Skin epidermis (tissue), 12 donors: ENCODE data around the gene UBAC2.

Experiments used
- H3K27ac ChIP-seq, 21 experiments: fragments of 200-600 bp; sonication (generic) in 11 of 21; one replicate each; pipeline ENCODE4 v1.5.0; 2020; ENCODE audit warnings: mild to moderate bottlenecking in 3 of 21, inconsistent platforms in 2 of 21, moderate library complexity in 2 of 21
- H3K4me3 ChIP-seq, 7 experiments: fragments of 200-600 bp; sonication (generic) in 2 of 7; one replicate each; pipeline ENCODE4 v1.5.0; 2020; ENCODE audit warnings: inconsistent platforms in 2 of 7, mild to moderate bottlenecking in 2 of 7, moderate library complexity in 1 of 7

Gene UBAC2, protein sequence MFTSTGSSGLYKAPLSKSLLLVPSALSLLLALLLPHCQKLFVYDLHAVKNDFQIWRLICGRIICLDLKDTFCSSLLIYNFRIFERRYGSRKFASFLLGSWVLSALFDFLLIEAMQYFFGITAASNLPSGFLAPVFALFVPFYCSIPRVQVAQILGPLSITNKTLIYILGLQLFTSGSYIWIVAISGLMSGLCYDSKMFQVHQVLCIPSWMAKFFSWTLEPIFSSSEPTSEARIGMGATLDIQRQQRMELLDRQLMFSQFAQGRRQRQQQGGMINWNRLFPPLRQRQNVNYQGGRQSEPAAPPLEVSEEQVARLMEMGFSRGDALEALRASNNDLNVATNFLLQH

DNA sequence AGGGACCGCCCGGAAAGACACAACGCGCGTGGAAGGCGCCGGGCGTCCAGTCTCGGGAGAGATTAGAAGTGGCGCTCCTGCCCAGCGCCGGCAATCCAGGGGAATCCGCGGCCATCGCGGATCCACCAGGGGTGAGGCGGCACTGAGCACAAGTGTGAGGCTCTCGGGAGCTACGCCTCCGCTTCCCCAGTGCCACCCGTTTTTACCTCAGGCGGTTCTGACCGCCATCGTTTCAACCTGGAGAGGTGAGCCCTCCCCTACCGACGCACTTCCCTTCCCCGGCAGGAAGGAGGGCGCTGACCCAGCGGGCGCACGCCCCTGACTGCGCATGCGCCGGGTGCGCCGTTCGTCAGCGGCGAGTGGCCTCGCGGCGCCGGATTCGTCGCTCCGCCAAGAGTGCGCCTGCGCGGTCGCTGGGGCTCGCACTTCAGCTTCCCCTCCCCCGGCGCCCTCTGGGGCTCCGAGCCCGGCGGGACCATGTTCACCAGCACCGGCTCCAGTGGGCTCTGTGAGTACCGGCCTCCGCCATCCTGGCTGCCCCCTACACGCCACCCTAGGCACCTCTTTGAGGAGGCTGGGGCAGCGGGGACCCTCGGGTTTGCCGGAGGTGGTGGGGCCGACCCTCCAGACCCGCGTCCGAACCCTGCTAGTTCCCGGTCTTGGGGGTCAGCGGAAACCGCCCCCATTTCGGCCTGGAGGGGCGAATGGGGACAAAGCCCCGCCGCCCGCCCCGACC is at the start of gene UBAC2:
TSS of gene UBAC2 (plus strand) at position 423 of the 736 bp plus-strand sequence. CDS start at position 478, 55 bp downstream.
- peak within 1 kb of the TSS; percentile 71 to 99 (median 85) for H3K4me3 ChIP-seq
- H3K27ac ChIP-seq: peak within 1 kb of the TSS; percentile 91 to 100 (median 97)

DNA sequence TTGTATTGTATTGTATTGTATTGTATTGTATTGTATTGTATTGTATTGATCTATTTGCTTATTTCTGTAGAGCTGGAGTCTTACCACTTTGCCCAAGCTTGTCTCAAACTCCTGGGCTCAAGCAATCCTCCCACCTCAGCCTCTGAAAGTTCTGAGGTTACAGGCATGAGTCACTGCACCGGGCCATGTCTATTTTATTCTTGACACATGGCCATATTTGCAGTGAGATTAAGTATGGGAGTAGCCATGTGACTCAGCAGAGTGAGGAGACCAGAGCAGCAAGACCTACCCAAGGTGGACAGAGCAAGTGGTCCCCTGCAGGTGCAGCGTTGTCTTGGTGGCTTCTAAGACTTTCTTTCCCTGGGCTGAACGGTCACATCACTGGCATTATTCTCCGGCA is 49.1 kb upstream of the UBAC2 start:
- no peak overlapping the region for H3K4me3 ChIP-seq
- peak overlapping the region in 6 of 21 experiments; percentile 5 to 52 (median 36) for H3K27ac ChIP-seq

DNA sequence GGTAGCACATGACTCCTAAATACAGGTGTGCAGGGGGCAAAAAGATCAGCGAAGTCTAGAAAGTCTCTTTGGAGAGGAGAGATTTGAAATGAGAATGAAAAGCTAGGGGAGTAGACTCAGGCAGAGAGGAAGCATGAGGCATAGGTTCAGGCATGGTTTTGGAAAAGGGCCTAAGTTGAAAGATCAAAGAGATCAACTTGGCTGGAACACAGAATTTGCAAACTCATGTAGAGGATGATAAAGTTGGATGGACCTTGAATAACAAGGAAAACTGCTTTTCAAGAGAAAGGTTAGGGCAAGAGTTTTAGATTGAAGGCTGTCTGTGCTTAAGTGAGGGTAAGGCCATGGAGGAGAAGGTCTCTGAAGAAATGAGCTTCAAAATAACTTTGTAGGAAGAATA is 47.4 kb upstream of the UBAC2 start:
- H3K27ac ChIP-seq: no peak overlapping the region
- H3K4me3 ChIP-seq: no peak overlapping the region

DNA sequence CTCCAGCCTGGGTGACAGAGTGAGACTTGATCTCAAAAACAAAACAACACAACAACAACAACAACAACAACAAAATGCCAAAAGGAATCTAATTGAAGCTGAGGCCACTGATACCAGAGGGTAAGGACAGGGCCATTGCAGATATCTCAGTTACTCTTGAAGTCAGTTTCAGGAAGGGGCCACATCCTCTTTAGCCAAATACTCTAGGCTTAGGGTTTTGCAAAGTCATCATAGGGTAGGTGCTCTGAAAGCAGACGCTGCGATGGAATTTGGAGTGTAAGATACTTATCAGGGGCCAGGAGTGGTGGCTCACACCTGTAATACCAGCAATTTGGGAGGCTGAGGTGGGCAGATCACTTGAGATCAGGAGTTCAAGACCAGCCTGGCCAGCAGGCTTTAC is 46.6 kb upstream of the UBAC2 start:
- Histone ChIP-seq H3K27ac (no peak overlapping the region), H3K4me3 (no peak overlapping the region)

DNA sequence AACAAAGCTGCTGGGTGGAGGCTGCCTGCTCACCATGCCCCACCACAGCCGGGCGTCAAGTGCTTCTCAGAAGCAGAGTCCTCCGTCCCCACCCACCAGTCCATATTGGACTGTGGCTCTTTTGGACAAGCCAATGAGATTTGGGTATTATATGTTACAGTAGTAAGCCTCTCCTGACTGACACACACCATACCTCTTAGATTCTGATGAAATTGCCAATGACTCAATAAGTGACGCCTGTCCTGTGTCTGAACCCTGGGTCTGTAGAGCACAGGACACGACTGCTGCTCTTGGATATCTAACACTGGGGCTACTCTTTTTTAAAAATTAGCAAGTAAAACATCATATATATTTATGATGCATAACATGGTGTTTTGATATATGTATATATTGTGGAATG is 44.8 kb upstream of the UBAC2 start:
- H3K4me3 ChIP-seq: no peak overlapping the region
- no peak overlapping the region for H3K27ac ChIP-seq

DNA sequence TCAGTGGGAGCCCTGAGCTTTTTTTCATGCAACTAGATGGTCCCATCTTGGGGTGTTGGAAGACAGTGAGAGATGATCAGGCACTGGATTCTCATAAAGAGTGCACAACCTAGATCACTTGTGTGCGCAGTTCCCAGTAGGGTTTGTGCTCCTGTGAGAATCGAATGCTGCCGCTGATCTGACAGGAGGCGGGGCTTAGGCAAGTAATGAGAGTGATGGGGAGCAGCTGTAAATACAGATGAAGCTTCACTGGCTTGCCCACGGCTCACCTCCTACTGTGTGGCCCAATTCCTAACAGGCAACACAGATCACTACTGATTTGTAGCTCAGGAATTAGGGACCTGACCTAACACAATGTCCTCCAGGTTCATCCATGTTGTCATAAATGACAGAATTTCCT is 43.6 kb upstream of the UBAC2 start:
- no peak overlapping the region for H3K4me3 ChIP-seq
- no peak overlapping the region for H3K27ac ChIP-seq

DNA sequence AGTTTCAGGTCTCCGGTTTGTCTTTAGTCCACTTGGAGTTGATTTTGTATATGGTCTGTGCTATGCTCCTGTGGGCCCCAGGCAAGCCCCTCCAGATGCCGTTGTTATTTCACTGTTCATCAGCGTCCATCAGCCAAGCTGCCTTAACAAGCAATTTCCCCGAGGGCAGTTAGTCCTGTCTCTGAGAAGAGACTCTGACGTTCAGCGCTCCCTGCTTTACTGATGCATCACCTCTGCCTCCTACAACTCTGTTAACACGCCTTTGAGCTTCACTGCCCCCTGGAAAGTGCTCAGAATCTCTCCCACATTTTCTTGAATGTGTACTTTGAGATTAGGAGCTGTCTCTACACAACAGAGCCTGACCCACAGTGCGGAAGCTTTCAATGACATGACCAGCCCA is 41.8 kb upstream of the UBAC2 start:
- Histone ChIP-seq H3K4me3 (no peak overlapping the region), H3K27ac (no peak overlapping the region)

DNA sequence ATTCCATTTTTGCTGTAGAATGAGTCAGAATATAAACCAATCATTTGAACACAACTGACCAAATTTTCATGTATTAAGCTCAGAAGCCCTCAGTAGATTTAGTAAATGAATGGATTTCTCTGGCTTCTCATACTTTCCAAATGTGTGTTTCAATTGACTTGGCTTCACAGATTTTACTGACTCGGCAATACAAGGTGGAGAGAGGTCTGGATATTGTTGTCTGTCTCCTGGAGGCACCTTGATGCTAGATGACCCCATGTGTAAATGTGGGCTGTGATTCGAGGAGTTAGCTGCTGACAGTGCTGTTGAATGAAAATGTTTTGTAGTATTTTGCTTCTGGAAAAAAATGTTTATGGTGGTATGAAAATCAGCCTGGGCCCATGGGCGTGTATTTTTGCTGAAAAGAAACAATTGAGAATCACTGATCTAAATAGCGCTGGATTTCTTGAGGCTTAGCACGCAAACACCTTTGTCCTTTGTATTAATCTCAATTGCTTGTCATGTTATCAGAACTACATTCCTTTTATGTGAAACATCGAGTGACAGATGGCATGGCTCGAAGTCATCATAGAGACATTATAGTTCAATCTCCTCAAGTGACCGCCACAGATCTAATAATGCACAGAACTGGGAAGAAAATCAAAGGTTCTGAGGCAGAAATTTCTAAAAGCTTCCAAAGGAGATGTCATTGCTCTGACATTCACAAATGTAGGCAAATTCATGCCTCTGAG is 41.2 kb upstream of the UBAC2 start:
- H3K4me3 ChIP-seq: no peak overlapping the region
- H3K27ac ChIP-seq: no peak overlapping the region

DNA sequence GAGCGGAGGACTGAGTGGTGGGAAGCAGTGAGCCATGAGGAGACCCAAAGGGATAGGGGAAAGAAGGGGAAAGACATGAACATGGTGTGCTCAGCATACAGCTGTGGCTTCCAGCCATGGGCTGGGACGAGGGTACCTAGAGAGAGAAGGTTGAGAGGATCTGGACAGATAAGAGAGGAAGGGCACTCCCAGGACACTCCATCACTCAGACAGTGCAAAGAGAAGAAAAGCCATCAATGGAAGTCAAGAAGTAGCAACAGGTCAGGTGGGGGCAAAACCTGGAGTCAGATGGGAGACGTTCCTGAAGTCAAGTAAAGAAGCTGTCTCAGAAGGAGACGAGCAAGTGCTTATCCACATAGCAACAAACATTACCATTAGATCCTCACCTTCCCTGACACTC is 40.2 kb upstream of the UBAC2 start:
- Histone ChIP-seq H3K27ac (no peak overlapping the region), H3K4me3 (no peak overlapping the region)

DNA sequence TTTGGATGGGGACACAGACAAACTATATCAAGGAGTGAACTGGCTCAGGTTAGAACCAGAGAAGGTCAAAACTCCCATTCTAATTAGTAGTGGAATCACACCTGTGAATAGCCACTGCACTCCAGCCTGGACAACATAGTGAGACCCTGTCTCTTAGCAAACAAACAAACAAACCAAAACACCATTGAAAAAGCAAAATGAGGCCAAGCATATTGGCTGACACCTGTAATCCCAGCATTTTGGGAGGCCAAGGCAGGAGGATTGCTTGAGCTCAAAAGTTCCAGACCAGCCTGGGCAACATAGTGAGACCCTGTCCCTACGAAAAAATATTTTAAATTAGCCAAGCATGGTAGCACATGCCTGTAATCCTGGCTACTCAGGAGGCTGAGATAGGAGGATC is 39.1 kb upstream of the UBAC2 start:
- Histone ChIP-seq H3K27ac (no peak overlapping the region), H3K4me3 (no peak overlapping the region)

DNA sequence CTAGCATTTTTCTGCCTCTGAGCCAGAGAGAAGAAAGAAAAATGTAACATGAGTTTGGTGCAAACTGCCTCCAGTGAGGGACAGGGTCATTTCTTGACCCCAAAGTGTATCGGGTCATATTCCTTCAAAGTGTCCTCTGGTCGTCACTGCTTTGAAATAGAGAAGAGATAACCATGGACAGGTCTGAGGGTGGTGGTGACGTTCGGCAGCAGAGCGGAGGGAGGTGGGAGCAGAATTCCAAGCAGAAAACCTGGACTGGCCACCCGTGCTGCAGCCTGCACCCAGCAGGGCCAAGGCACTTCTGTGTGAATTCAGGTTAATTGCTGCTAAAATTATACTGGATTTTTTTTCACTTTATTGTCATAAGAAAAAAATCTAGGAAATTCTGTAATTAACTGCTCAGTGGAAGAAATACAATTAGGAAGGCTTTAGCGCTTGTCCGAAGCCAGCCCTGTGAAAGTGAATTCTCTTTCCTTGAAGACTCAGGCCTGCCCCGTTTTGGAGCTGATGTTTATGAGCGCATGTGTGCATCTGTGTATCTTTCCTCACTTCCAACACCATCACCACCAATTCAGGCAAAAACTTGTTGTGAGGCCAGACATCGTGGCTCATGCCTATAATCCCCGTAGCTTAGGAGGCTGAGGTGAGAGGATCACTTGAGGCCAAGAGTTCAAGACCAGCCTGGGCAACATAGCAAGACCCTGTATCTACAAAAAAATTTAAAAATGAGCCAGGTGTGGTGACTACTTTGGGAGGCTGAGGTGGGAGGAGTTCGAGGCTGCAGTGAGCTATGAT is 37.9 kb upstream of the UBAC2 start:
- Histone ChIP-seq H3K27ac (no peak overlapping the region), H3K4me3 (no peak overlapping the region)

DNA sequence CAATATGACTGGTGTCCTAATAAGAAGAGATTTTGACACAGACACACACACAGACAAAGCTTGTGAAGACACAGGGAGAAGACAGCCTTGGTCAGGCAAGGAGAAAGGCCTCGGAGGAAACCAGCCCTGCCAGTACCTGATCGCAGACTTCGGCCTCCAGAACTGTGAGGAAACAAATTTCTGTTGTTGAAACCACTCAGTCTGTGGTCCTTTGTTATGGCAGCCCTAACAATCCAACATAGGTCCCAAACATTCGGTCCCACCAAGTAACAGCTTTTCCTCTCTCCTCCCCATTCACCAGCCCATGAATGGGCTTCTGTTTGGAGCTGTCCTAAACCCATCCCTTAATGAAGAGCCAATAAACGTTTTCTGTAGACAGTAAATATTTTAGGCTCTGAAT is 36.4 kb upstream of the UBAC2 start:
- peak overlapping the region in 2 of 21 experiments; percentile 18 to 37 for H3K27ac ChIP-seq

DNA sequence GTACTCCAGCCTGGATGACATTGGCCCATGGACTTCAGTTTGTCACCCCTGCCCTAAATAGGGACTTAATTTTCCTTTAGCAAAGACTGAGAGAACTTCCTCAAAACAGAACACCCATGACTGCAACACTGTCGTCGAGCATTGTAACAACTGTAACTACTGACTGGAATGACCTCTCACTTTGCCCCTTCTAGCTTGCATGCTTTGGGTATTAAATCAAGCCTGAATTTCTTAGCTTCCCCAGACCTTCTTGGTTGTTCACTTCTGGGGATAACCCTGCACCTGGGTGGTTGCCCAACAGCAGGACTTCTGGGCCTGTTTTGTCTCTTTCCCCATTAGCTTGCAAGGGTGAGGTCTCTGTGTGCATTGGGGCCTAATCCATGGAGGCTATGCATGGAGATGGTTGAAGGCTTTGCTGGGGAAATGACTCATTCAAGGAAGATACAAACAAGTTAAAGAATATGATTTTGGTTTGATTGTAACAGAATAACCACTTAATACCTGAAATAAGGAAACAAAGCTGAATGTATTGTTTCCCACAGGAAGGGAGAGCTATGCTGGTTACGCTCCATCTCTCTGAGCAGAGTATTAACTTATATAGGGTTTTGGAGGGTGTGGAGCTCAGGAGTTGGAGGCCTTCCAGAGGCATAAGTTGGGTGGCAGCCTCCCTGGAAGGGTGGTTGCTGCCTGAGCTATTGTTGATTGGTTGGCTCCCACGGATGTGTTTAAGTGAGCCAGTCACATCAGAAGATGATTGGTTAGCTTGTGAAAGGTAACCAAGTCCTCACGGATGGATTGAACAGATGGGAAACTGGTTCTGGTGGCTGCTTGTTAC is 34.7 kb upstream of the UBAC2 start:
- H3K4me3 ChIP-seq: no peak overlapping the region
- no peak overlapping the region for H3K27ac ChIP-seq

More for the DNA sequence above, 36.4 kb upstream of the UBAC2 start:
- H3K4me3 ChIP-seq: no peak overlapping the region

DNA sequence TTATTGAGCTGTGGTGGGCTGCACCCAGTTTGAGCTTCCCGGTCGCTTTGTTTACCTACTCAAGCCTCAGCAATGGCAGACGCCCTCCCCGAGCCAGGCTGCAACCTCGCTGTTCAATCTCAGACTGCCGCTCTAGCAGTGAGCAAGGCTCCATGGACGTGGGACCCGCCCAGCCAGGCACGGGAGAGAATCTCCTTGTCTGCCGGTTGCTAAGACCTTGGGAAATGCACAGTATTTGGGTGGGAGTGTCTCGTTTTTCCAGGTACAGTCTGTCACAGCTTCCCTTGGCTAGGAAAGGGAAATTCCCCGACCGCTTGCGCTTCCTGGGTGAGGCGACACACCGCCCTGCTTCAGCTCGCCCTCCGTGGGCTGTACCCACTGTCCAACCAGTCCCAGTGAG is 27.7 kb upstream of the UBAC2 start:
- Histone ChIP-seq H3K27ac (no peak overlapping the region), H3K4me3 (no peak overlapping the region)

DNA sequence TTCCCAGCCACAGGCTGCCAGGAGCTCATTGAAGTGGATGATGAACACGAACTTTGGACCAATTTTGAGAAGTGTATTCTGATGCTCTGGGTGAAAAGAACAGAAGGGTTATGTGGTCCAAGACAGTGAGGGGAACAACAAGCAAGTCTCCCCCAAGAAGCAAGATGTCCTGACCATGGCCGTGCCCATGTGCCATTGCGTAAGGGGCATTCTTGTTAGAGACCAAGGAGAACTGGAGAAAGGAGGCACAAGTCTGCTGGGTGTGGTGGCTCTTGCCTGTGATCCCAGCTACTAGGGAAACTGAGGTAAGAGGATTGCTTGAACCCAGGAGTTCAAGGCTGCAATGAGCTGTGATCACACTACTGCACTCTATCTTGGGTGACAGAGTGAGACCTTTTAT is 27.0 kb upstream of the UBAC2 start:
- Histone ChIP-seq H3K4me3 (no peak overlapping the region), H3K27ac (no peak overlapping the region)

DNA sequence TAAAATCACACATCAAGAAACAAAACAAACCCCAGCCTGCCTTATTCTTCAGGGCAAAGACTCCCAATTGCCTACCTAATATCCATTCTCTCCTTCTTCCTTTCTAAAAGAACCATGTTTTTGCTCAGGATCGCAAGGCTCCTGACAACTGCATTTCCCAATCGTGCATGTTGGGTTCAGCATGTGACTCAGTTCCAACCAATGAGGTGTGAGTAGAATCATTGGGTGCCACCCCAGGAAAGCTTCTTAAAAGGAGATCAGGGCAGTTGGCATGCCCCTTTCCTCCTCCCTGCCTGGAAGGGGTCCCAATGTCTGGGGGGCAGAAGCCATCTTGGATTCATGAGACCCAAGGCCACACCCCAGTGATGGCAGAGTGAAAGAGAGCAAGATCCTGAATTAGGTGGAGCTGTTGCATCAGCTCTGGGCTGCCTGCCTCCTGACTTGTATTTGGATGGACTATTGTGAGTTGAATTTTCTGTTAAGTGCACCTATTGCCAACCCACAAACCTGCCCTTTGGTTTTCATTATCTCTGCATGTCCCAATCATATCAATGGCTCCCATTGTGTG is 26.0 kb upstream of the UBAC2 start:
- Histone ChIP-seq H3K4me3 (no peak overlapping the region), H3K27ac (no peak overlapping the region)

DNA sequence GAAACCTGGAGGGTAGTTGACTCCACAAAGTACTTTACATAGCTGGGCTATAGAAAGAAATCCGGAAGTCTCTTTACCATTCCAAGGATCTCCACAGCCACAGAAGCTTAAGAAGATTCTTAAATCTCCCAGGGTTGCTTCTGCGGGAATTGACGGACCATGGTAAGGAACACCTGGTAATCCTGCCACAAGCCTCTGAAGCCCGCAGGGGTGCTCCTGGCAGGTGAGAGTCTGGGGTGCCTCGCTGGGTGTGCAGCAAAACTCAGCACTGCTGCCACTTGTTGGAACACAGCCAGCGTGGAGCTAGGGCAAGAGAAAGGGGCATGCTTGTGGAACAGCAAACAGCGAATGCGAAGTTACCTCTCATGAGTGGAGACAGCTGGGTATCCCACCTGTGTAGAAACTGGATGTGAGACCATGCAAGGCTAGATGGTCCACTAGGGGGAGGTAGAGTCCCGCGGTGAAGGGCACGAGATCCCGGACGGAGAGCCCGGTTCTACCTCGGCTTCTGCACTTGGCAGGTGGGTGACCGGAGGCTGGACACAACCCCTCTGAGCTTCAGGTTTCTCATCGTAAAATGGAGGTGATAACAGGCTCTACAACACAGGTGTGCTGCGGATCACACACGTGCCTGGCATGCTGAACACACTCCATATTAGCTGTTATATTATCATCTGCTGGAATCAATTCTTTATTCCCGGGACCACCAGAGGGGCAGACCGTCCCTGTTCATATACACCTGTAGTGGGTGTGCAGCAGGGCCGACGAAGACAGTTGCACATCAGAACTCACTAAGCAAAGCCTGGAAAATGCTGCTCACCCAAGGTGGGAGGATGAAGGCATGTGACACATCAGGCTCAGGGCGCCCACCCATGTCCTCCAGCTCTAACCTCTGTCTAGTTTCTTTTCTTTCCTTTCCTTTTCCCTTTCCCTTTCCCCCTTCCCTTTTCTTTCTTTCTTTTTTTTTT is 24.1 kb upstream of the UBAC2 start:
- no peak overlapping the region for H3K27ac ChIP-seq
- no peak overlapping the region for H3K4me3 ChIP-seq

DNA sequence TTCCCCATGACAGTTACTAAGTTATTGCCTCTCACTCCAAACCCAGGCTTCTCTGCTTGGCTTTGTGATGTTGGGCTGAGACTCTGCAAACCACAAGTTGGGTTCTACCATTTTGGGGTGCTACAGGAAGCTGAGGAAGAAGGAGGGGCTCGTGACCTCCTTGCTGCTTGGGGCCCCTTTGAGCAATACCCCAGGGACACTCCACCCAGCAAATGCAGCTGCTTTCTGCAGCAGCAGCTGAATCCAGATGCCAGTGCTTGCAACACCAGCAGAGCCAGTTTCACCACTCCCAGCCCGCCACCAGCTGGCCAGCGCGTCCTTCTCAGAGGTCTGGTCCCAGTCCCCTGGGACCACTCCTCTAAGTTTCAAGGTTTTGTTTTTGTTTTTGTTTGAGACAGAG is 22.0 kb upstream of the UBAC2 start:
- H3K4me3 ChIP-seq: no peak overlapping the region
- H3K27ac ChIP-seq: peak overlapping the region in 2 of 21 experiments; percentile 19 to 64
